HCT116 (cell line): Measurements from ENCODE around the gene PDE4D. TPM values are rescaled to one million over a fixed set of nuclear protein-coding genes. Genes with fewer than 3 reads are reported as not detected.

Experiments used
- ATAC-seq: fragments of 200-7000 bp; cut with Tn5 transposase; 2 replicates; pipeline ENCODE4 v1.9.1; 2020; ENCODE audit warnings: mild to moderate bottlenecking, moderate library complexity
- BruUV-seq: library from RNA; stranded (reverse); fragments of 400-500 nt; replicated peaks from 2 replicates; lab custom pipeline; 2021; lab: Mats Ljungman, UMichigan
- CTCF ChIA-PET: fragments of 300-600 bp; sonication (Branson Sonifier 250); formaldehyde crosslinking; loops from one replicate; lab custom pipeline; 2021; ENCODE audit warnings: antibody characterized with exemption; lab: Charles Lee
- POLR2A ChIA-PET: fragments of 300-600, 350-600 bp; sonication (Branson Sonifier 250); formaldehyde crosslinking; loops from one replicate; lab custom pipeline; 2021; ENCODE audit warnings: antibody characterized with exemption; lab: Charles Lee
- RAD21 ChIA-PET, 2 experiments: fragments of 300-600 bp; sonication (Branson Sonifier 250); formaldehyde crosslinking; loops; one replicate each; lab custom pipeline; 2023; ENCODE audit warnings: low total read pairs in 2 of 2; ENCODE audit not compliant: uncharacterized antibody in 2 of 2, unreplicated experiment in 2 of 2, low non-redundant PET in 1 of 2; lab: Charles Lee
- DNase-seq: peaks from one replicate; pipeline ENCODE4 v3.0.0-alpha.2; 2010; ENCODE audit warnings: low read depth, low spot score
- H2AFZ ChIP-seq: fragments of 200-600 bp; shearing (Covaris generic), sonication (generic); 2 replicates; pipeline ENCODE4 v1.6.1; 2017; ENCODE audit warnings: low read depth, mixed run types, mixed read lengths, antibody characterized with exemption, low read length; ENCODE audit not compliant: poor library complexity, severe bottlenecking
- H3K27ac ChIP-seq: 2 replicates; pipeline ENCODE4 v1.5.1; 2012; ENCODE audit warnings: low read depth, low read length
- H3K27me3 ChIP-seq: fragments of 200-600 bp; sonication (generic); 2 replicates; pipeline ENCODE4 v1.6.1; 2016; ENCODE audit warnings: mixed run types, low read length, mixed read lengths; ENCODE audit not compliant: insufficient read depth
- H3K36me3 ChIP-seq, 2 experiments: fragments of 200-500 bp in 1 of 2; fragments of 200-600 bp in 1 of 2; sonication (Bioruptor generic) in 1 of 2; sonication (generic) in 1 of 2; 2 replicates each; pipeline versions ENCODE4 v1.5.1 to v1.6.1; 2014 to 2016; ENCODE audit warnings: low read length in 2 of 2, inconsistent platforms in 1 of 2, mixed read lengths in 1 of 2, mixed run types in 1 of 2; ENCODE audit not compliant: insufficient read depth in 2 of 2, control insufficient read depth in 1 of 2
- H3K4me1 ChIP-seq, 2 experiments: fragments of 200-600 bp in 1 of 2; sonication (generic) in 1 of 2; 2 replicates each; pipeline versions ENCODE4 v1.5.1 to v1.6.1; 2012 to 2017; ENCODE audit warnings: low read length in 2 of 2, inconsistent platforms in 1 of 2, mild to moderate bottlenecking in 1 of 2, mixed read lengths in 1 of 2, mixed run types in 1 of 2, moderate library complexity in 1 of 2; ENCODE audit not compliant: insufficient read depth in 2 of 2, control insufficient read depth in 1 of 2
- H3K4me2 ChIP-seq: fragments of 200-600 bp; sonication (generic); 2 replicates; pipeline ENCODE4 v1.6.1; 2017; ENCODE audit warnings: mixed run types, low read length, mixed read lengths
- H3K4me3 ChIP-seq, 2 experiments: fragments of 200-600 bp in 1 of 2; sonication (generic) in 1 of 2; replicated peaks in 1 of 2; 2 replicates each; pipeline ENCODE4 v1.5.1; 2011 to 2016; ENCODE audit warnings: low read length in 2 of 2, control low read depth in 1 of 2, low read depth in 1 of 2, mild to moderate bottlenecking in 1 of 2, mixed read lengths in 1 of 2, mixed run types in 1 of 2
- H3K79me2 ChIP-seq: fragments of 200-600 bp; sonication (generic); 2 replicates; pipeline ENCODE4 v1.6.1; 2017; ENCODE audit warnings: mild to moderate bottlenecking, mixed run types, low read length, moderate library complexity, mixed read lengths; ENCODE audit not compliant: insufficient read depth
- H3K9ac ChIP-seq: fragments of 200-600 bp; sonication (generic); 2 replicates; pipeline ENCODE4 v1.6.1; 2016; ENCODE audit warnings: low read length, mixed read lengths
- H3K9me2 ChIP-seq: fragments of 200-600 bp; sonication (generic), shearing (Covaris generic); 2 replicates; pipeline ENCODE4 v1.6.1; 2017; ENCODE audit warnings: mixed run types, mild to moderate bottlenecking, moderate library complexity; ENCODE audit not compliant: insufficient read depth
- H3K9me3 ChIP-seq, 2 experiments: fragments of 200-500 bp in 1 of 2; fragments of 200-600 bp in 1 of 2; sonication (Bioruptor generic) in 1 of 2; sonication (generic) in 1 of 2; 2 replicates each; pipeline ENCODE4 v1.6.1; 2014 to 2017; ENCODE audit warnings: low read length in 2 of 2, mixed read lengths in 2 of 2, inconsistent platforms in 1 of 2, low read depth in 1 of 2, mild to moderate bottlenecking in 1 of 2, mixed run types in 1 of 2, moderate library complexity in 1 of 2; ENCODE audit not compliant: control insufficient read depth in 1 of 2, insufficient read depth in 1 of 2
- H4K20me1 ChIP-seq: fragments of 200-600 bp; sonication (generic), shearing (Covaris generic); 2 replicates; pipeline ENCODE4 v1.6.1; 2017; ENCODE audit warnings: mixed run types, mild to moderate bottlenecking, moderate library complexity; ENCODE audit not compliant: insufficient read depth
- CEBPB ChIP-seq: IDR thresholded peaks from 2 replicates; pipeline ENCODE4 v1.6.1; 2012; ENCODE audit warnings: low read depth
- CTCF ChIP-seq, 3 experiments: fragments of 200-600 bp in 1 of 3; sonication (generic) in 1 of 3; IDR thresholded peaks in 2 of 3; conservative IDR thresholded peaks in 1 of 3; 2 replicates each; pipeline ENCODE4 v1.5.1; 2012 to 2017; ENCODE audit warnings: low read depth in 2 of 3, low read length in 2 of 3, antibody characterized with exemption in 1 of 3, borderline replicate concordance in 1 of 3, control low read depth in 1 of 3, mild to moderate bottlenecking in 1 of 3, mixed read lengths in 1 of 3, mixed run types in 1 of 3, moderate library complexity in 1 of 3; ENCODE audit not compliant: insufficient read depth in 1 of 3
- ELF1 ChIP-seq: IDR thresholded peaks from 2 replicates; pipeline ENCODE4 v1.6.1; 2012; ENCODE audit warnings: low read depth, borderline replicate concordance
- EZH2 ChIP-seq: fragments of 200-600 bp; sonication (generic); IDR thresholded peaks from 2 replicates; pipeline ENCODE4 v1.6.1; 2017; ENCODE audit warnings: antibody characterized with exemption, mixed run types
- RAD21 ChIP-seq: IDR thresholded peaks from 2 replicates; pipeline ENCODE4 v1.6.1; 2012; ENCODE audit warnings: low read depth, mild to moderate bottlenecking
- REST ChIP-seq: IDR thresholded peaks from 2 replicates; pipeline ENCODE4 v1.6.1; 2012; ENCODE audit warnings: low read depth
- YY1 ChIP-seq: IDR thresholded peaks from 2 replicates; pipeline ENCODE4 v1.6.1; 2011; ENCODE audit warnings: low read length, low read depth, moderate library complexity, mild to moderate bottlenecking; ENCODE audit not compliant: insufficient replicate concordance; ENCODE audit errors: extremely low read depth
- intact Hi-C: fragments of 100-400 bp; cut with micrococcal nuclease; formaldehyde crosslinking; loops from 2 replicates; pipeline ENCODE4 v1.10.0; 2022
- total RNA-seq: library from RNA; stranded (reverse); gene quantifications from one replicate; pipeline ENCODE4 v1.2.1, GENCODE V29; 2021; ENCODE audit not compliant: unreplicated experiment

The PDE4D gene
- total RNA-seq, 1 experiment from 2014 or later: 1.1 TPM

GRCh38 chr5:58927938-58928337, 965.6 kb downstream of the PDE4D start:
- TF ChIP-seq ELF1 (no peak), CEBPB (no peak), CTCF (IDR thresholded peaks at IDR 0.05 in 2 of 3, conservative IDR thresholded peaks at IDR 0.05 in 1 of 3; ENCODE audit: borderline replicate concordance in 1 of 3, insufficient read depth in 1 of 3, low read depth in 2 of 3, low read length in 2 of 3) (no peak), EZH2 (no peak), RAD21 (no peak), YY1 (no peak), REST (no peak)
- TF ChIP-seq, all 23 proteins: peak for 0
- H3K79me2 ChIP-seq: no peaks in the 10 kb centered on the region
- H3K36me3 ChIP-seq: no peaks in the 10 kb centered on the region
- DNase-seq (no peak), ATAC-seq (no peak)
- no peaks in the 10 kb centered on the region for H3K4me1 ChIP-seq
- intact Hi-C loops: no loop called here
- H3K9me2 ChIP-seq: no peaks in the 10 kb centered on the region
- H3K27ac ChIP-seq: no peak overlapping the region
- H3K9ac ChIP-seq: no peak overlapping the region
- H3K4me3 ChIP-seq: no peak overlapping the region
- H3K27me3 ChIP-seq: peaks cover 69% of the 10 kb centered on the region
- no peak overlapping the region for H2AFZ ChIP-seq
- RAD21 ChIA-PET: no interaction called here
- no peaks in the 10 kb centered on the region for H3K9me3 ChIP-seq
- POLR2A ChIA-PET: no interaction called here
- CTCF ChIA-PET: no interaction called here
- no TSS peak for BruUV-seq
- no peaks in the 10 kb centered on the region for H4K20me1 ChIP-seq
- H3K4me2 ChIP-seq: no peak overlapping the region
